ENCODE results near the gene SLC16A10.

SLC16A10 gene

GRCh38 chr6:111176038-111176759 is 88.9 kb downstream of the SLC16A10 start:
- no peak for DNase-seq (ENCODE audit: low read depth)
- no peak overlapping the region for H3K4me3 ChIP-seq (ENCODE audit: low read length)
- TF ChIP-seq CTCF (IDR thresholded peaks at IDR 0.05; ENCODE audit: insufficient read depth, low read depth, low read length, missing control alignments): no peak

DNA sequence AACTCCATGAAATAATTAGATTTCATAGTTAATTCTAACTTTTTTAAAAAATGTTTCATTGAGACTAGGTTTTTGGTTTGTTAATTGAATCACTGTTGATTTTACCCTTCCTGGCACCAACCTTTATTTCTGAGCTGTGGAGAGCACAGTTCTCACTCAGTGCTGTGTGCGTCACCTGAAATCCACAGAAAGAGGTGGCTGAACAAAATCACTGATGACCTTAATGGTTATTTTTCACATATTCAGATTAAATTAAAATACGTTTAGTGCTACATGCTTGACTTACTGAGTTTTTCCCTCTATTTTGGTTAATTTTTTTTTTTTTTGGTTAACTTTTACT is 89.4 kb downstream of the SLC16A10 start:
- no peak overlapping the region for H3K4me3 ChIP-seq (ENCODE audit: low read length)
- no peak for DNase-seq (ENCODE audit: low read depth)
- no peak for TF ChIP-seq CTCF (IDR thresholded peaks at IDR 0.05; ENCODE audit: insufficient read depth, low read depth, low read length, missing control alignments)

DNA sequence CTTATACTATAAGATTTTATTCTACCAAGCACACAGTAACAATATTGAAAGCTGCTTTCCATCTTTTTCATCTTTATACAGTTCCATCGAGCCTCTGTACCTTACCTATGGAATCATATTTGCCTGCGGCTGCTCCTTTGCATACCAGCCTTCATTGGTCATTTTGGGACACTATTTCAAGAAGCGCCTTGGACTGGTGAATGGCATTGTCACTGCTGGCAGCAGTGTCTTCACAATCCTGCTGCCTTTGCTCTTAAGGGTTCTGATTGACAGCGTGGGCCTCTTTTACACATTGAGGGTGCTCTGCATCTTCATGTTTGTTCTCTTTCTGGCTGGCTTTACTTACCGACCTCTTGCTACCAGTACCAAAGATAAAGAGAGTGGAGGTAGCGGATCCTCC is 89.8 kb downstream of the SLC16A10 start:
- no peak overlapping the region for H3K4me3 ChIP-seq (ENCODE audit: low read length)
- no peak for TF ChIP-seq CTCF (IDR thresholded peaks at IDR 0.05; ENCODE audit: insufficient read depth, low read depth, low read length, missing control alignments)
- no peak for DNase-seq (ENCODE audit: low read depth)

DNA sequence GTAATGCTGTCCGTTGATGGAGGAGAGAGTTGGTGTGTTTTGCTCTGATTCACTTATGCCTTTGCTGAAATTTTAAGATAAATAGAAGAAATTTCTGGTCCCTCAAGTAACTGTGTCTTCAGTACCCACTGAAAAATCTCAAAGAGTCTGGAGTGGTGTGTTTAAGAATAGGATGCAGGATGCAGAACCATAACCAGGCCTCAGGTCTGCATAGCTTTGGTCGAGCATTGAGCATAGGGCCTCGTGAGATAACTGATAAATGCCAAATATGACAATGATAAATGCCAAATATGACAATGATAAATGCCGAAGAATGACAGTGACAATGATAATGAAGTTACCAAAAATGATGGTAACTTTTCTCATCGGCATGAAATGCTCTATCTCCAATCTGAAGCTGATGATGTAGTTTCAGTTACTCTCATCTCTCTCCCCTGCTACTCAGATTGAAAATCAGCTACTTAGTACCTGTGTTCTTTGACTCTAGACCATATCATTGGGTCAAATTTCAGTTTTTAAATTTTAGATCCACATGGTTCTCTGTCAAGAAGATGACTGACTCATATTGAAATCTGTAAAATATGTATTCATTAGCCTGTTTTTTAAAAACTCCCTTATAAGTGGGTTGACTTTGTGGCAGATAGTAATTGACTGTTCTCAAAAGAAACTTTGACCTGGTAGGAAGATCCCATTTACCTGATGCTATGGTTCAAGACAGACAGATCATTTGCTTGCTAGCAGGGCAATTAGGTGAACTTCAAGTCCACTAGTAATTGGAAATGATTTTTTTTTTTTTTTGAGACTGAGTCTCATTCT is 96.6 kb downstream of the SLC16A10 start:
- DNase-seq (ENCODE audit: low read depth): no peak
- H3K4me3 ChIP-seq (ENCODE audit: low read length): no peak overlapping the region
- TF ChIP-seq CTCF (IDR thresholded peaks at IDR 0.05; ENCODE audit: insufficient read depth, low read depth, low read length, missing control alignments): no peak

- H3K4me3 ChIP-seq (ENCODE audit: low read length): no peak overlapping the region
- no peak for DNase-seq (ENCODE audit: low read depth)
- TF ChIP-seq CTCF (IDR thresholded peaks at IDR 0.05; ENCODE audit: insufficient read depth, low read depth, low read length, missing control alignments): no peak
Observed at GRCh38 chr6:111184827-111185532, 97.7 kb downstream of the SLC16A10 start.

DNA sequence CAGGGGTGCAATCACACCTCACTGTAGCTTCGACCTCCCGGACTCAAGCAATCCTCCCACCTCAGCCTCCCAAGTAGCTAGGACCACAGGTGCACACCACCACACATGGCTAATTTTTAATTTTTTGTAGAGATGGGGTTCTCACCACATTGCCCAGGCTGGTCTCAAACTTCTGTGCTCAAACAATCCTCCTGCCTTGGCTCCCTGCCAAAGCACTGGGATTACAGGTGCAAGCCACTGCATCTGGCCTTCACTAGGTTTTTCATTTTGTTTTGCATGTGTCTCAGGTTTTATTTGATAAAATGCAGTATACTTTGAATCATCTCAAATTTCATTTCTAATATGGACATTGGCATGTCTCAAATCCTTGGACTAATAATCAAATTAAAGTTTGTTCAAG is 98.7 kb downstream of the SLC16A10 start:
- no peak for DNase-seq (ENCODE audit: low read depth)
- H3K4me3 ChIP-seq (ENCODE audit: low read length): no peak overlapping the region
- TF ChIP-seq CTCF (IDR thresholded peaks at IDR 0.05; ENCODE audit: insufficient read depth, low read depth, low read length, missing control alignments): no peak
